ENCODE results near the gene HCN3. TPM values are rescaled to one million over a fixed set of nuclear protein-coding genes. Genes with fewer than 3 reads are reported as not detected.

HCN3 gene
- total RNA-seq, 1 experiment from 2014 or later = 7.3 TPM

DNA sequence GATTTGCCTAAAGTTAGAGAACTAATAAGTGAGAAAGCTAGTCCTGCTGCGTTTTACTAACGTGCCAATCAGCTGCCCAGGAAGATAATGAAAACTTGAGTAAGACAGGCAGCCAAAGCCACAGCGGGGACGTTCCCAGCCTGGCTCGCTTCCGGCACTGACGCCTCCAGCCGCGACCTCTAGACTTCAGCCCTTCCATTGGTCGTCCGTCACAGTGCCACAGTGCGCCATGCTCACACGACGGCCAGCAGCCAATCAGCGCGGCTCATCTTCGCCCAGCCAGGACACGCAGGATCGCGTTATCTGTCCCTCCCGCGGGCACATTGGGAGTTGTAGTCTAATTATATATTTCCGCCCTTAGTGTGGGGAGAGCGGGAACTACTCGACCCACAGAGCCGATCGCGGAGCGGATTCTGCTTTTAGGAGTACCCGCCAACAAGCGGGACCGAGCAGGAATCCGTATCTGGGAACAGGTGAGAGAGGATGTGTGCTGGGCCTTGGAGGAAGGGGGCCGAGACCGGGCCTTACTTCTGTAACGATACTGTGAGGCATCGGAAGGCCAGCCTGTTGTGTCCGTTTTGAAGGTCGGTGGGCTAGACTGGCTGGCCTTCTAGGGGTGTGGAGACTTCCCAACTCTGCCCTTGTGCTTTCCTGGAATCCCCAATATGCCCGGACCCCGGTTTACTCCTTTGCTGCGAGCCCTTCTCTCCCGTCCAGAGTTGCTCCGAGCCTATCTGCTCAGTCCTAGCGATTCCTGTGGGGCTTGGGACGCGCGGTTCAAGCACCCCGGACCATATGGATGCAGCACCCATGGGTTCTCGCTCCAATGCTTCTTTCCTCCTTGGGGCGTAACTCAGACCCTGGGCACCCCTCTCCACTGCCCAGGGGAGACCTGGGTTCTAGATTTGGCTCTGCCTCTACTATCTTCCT lies 31.5 kb downstream of the HCN3 start, which contains the start of gene FDPS (continued):
- TF ChIP-seq, protein P1, sequence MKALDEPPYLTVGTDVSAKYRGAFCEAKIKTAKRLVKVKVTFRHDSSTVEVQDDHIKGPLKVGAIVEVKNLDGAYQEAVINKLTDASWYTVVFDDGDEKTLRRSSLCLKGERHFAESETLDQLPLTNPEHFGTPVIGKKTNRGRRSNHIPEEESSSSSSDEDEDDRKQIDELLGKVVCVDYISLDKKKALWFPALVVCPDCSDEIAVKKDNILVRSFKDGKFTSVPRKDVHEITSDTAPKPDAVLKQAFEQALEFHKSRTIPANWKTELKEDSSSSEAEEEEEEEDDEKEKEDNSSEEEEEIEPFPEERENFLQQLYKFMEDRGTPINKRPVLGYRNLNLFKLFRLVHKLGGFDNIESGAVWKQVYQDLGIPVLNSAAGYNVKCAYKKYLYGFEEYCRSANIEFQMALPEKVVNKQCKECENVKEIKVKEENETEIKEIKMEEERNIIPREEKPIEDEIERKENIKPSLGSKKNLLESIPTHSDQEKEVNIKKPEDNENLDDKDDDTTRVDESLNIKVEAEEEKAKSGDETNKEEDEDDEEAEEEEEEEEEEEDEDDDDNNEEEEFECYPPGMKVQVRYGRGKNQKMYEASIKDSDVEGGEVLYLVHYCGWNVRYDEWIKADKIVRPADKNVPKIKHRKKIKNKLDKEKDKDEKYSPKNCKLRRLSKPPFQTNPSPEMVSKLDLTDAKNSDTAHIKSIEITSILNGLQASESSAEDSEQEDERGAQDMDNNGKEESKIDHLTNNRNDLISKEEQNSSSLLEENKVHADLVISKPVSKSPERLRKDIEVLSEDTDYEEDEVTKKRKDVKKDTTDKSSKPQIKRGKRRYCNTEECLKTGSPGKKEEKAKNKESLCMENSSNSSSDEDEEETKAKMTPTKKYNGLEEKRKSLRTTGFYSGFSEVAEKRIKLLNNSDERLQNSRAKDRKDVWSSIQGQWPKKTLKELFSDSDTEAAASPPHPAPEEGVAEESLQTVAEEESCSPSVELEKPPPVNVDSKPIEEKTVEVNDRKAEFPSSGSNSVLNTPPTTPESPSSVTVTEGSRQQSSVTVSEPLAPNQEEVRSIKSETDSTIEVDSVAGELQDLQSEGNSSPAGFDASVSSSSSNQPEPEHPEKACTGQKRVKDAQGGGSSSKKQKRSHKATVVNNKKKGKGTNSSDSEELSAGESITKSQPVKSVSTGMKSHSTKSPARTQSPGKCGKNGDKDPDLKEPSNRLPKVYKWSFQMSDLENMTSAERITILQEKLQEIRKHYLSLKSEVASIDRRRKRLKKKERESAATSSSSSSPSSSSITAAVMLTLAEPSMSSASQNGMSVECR (CRISPR knock-in tag; IDR thresholded peaks at IDR 0.05; ENCODE audit: borderline replicate concordance) = peak; percentile 56; the same call in 1 of the 2 replicates
- peak; percentile 85 for TF ChIP-seq FOXK1 (CRISPR knock-in tag; IDR thresholded peaks at IDR 0.05)
- peak; percentile 65; the same call in 1 of the 2 replicates for TF ChIP-seq JUN (CRISPR knock-in tag; IDR thresholded peaks at IDR 0.05)
- TF ChIP-seq, protein P2, sequence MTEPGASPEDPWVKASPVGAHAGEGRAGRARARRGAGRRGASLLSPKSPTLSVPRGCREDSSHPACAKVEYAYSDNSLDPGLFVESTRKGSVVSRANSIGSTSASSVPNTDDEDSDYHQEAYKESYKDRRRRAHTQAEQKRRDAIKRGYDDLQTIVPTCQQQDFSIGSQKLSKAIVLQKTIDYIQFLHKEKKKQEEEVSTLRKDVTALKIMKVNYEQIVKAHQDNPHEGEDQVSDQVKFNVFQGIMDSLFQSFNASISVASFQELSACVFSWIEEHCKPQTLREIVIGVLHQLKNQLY (CRISPR knock-in tag; IDR thresholded peaks at IDR 0.05) = no peak
- TF ChIP-seq, protein P3, sequence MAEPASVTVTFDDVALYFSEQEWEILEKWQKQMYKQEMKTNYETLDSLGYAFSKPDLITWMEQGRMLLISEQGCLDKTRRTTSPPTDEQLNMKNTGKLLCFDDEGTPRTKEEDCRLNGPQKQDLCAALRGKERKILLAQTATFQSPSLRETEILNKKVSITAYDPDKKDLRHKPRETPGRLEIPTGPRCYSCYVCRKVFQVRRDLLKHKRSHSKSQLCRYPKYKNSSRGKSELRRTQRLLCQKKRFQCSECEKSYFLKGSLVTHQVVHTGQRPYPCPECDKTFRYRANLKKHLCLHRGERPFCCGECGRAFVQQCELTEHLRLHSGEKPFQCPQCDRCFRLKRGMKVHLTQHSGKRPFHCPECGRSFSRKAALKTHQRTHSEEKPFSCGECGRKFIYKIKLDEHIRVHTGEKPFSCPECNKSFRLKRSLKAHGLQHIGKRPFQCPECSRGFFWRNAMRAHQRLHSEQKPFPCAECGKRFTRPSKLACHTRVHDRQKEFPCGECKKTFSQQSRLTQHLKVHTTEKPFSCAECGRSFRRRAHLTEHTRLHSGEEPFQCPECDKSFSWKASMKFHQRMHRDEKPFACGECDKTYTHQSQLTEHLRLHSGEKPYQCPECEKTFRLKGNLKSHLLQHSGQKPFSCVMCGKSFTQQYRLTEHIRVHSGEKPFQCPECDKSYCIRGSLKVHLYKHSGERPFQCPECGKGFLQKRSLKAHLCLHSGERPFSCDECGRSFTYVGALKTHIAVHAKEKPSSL (CRISPR knock-in tag; conservative IDR thresholded peaks at IDR 0.05) = no peak
- no peak for TF ChIP-seq NFE2L1 (CRISPR knock-in tag; IDR thresholded peaks at IDR 0.05)
- TF ChIP-seq CREB1 (CRISPR knock-in tag; IDR thresholded peaks at IDR 0.05) = no peak
- TF ChIP-seq, protein P4, sequence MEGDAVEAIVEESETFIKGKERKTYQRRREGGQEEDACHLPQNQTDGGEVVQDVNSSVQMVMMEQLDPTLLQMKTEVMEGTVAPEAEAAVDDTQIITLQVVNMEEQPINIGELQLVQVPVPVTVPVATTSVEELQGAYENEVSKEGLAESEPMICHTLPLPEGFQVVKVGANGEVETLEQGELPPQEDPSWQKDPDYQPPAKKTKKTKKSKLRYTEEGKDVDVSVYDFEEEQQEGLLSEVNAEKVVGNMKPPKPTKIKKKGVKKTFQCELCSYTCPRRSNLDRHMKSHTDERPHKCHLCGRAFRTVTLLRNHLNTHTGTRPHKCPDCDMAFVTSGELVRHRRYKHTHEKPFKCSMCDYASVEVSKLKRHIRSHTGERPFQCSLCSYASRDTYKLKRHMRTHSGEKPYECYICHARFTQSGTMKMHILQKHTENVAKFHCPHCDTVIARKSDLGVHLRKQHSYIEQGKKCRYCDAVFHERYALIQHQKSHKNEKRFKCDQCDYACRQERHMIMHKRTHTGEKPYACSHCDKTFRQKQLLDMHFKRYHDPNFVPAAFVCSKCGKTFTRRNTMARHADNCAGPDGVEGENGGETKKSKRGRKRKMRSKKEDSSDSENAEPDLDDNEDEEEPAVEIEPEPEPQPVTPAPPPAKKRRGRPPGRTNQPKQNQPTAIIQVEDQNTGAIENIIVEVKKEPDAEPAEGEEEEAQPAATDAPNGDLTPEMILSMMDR (IDR thresholded peaks at IDR 0.05) = no peak
- TF ChIP-seq, protein P5, sequence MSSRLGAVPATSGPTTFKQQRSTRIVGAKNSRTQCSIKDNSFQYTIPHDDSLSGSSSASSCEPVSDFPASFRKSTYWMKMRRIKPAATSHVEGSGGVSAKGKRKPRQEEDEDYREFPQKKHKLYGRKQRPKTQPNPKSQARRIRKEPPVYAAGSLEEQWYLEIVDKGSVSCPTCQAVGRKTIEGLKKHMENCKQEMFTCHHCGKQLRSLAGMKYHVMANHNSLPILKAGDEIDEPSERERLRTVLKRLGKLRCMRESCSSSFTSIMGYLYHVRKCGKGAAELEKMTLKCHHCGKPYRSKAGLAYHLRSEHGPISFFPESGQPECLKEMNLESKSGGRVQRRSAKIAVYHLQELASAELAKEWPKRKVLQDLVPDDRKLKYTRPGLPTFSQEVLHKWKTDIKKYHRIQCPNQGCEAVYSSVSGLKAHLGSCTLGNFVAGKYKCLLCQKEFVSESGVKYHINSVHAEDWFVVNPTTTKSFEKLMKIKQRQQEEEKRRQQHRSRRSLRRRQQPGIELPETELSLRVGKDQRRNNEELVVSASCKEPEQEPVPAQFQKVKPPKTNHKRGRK (CRISPR knock-in tag; IDR thresholded peaks at IDR 0.05; ENCODE audit: borderline replicate concordance) = no peak
- no peak for TF ChIP-seq TP53 (CRISPR knock-in tag; IDR thresholded peaks at IDR 0.05)
- TF ChIP-seq, protein P6, sequence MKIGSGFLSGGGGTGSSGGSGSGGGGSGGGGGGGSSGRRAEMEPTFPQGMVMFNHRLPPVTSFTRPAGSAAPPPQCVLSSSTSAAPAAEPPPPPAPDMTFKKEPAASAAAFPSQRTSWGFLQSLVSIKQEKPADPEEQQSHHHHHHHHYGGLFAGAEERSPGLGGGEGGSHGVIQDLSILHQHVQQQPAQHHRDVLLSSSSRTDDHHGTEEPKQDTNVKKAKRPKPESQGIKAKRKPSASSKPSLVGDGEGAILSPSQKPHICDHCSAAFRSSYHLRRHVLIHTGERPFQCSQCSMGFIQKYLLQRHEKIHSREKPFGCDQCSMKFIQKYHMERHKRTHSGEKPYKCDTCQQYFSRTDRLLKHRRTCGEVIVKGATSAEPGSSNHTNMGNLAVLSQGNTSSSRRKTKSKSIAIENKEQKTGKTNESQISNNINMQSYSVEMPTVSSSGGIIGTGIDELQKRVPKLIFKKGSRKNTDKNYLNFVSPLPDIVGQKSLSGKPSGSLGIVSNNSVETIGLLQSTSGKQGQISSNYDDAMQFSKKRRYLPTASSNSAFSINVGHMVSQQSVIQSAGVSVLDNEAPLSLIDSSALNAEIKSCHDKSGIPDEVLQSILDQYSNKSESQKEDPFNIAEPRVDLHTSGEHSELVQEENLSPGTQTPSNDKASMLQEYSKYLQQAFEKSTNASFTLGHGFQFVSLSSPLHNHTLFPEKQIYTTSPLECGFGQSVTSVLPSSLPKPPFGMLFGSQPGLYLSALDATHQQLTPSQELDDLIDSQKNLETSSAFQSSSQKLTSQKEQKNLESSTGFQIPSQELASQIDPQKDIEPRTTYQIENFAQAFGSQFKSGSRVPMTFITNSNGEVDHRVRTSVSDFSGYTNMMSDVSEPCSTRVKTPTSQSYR (CRISPR knock-in tag; IDR thresholded peaks at IDR 0.05) = no peak
- TF ChIP-seq, protein P7, sequence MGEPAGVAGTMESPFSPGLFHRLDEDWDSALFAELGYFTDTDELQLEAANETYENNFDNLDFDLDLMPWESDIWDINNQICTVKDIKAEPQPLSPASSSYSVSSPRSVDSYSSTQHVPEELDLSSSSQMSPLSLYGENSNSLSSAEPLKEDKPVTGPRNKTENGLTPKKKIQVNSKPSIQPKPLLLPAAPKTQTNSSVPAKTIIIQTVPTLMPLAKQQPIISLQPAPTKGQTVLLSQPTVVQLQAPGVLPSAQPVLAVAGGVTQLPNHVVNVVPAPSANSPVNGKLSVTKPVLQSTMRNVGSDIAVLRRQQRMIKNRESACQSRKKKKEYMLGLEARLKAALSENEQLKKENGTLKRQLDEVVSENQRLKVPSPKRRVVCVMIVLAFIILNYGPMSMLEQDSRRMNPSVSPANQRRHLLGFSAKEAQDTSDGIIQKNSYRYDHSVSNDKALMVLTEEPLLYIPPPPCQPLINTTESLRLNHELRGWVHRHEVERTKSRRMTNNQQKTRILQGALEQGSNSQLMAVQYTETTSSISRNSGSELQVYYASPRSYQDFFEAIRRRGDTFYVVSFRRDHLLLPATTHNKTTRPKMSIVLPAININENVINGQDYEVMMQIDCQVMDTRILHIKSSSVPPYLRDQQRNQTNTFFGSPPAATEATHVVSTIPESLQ (CRISPR knock-in tag; IDR thresholded peaks at IDR 0.05) = no peak
- TF ChIP-seq, protein P8, sequence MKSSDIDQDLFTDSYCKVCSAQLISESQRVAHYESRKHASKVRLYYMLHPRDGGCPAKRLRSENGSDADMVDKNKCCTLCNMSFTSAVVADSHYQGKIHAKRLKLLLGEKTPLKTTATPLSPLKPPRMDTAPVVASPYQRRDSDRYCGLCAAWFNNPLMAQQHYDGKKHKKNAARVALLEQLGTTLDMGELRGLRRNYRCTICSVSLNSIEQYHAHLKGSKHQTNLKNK (CRISPR knock-in tag; IDR thresholded peaks at IDR 0.05) = no peak
- peak; percentile 81 for TF ChIP-seq SP1 (CRISPR knock-in tag; conservative IDR thresholded peaks at IDR 0.05)
- TF ChIP-seq, protein P9, sequence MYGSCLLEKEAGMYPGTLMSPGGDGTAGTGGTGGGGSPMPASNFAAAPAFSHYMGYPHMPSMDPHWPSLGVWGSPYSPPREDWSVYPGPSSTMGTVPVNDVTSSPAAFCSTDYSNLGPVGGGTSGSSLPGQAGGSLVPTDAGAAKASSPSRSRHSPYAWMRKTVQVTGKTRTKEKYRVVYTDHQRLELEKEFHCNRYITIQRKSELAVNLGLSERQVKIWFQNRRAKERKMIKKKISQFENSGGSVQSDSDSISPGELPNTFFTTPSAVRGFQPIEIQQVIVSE (CRISPR knock-in tag; IDR thresholded peaks at IDR 0.05; ENCODE audit: borderline replicate concordance) = no peak
- no peak for TF ChIP-seq ATF1 (CRISPR knock-in tag; IDR thresholded peaks at IDR 0.05)
- TF ChIP-seq RORB (CRISPR knock-in tag; IDR thresholded peaks at IDR 0.05) = no peak
- TF ChIP-seq KAT7 (CRISPR knock-in tag; IDR thresholded peaks at IDR 0.05; ENCODE audit: borderline replicate concordance) = no peak
- TF ChIP-seq ZNF232 (CRISPR knock-in tag; IDR thresholded peaks at IDR 0.05) = peak; percentile 82; the same call in 1 of the 2 replicates
